GM19023 (cell line): ENCODE measurements around the gene PRDM11.

Experiments used
- ATAC-seq: cut with Tn5 transposase; IDR thresholded peaks from one replicate; pipeline ENCODE4 v1.9.1; 2021; ENCODE audit warnings: mild to moderate bottlenecking, moderate library complexity; ENCODE audit not compliant: unreplicated experiment

Gene PRDM11

DNA sequence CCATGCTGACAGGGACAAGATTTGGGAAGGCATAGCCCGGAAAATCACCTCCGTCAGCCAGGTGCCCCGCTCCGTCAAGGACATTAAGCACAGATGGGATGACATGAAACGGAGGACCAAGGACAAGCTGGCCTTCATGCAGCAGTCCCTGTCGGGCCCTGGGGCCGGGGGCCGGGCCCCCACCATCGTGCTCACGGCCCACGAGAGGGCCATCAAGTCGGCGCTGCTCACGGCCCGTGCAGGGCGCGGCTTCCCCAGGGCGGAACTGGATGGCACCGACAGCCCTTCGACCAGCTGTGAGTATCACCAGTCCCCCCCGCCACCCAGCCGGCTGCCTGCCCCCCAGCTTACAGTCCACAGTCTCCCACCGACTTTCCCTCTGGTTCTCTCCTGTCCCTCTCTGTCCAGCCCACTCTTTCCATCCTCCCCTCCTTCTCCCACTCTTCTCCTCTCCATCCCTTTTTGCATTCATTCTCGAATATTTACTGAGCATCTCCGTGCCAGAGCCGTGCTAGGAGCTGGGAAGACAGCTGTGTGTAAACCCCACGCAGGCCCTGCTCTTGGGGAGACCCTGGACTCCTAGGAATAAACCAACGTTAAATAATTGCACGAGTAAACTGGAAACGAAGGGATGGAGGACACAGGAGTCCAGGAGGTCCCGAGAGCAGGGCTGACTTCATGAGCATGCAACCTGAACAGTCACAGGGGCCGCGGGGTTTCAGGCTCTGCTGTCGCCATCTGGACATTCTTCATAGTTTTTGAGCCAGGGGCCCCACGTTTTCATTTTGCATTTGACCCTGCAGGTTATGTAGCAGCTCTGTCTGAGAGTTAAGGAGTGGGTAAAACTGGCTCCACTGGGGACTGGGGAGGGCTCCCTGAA, 62.8 kb downstream of the PRDM11 start:
- no peak for ATAC-seq

DNA sequence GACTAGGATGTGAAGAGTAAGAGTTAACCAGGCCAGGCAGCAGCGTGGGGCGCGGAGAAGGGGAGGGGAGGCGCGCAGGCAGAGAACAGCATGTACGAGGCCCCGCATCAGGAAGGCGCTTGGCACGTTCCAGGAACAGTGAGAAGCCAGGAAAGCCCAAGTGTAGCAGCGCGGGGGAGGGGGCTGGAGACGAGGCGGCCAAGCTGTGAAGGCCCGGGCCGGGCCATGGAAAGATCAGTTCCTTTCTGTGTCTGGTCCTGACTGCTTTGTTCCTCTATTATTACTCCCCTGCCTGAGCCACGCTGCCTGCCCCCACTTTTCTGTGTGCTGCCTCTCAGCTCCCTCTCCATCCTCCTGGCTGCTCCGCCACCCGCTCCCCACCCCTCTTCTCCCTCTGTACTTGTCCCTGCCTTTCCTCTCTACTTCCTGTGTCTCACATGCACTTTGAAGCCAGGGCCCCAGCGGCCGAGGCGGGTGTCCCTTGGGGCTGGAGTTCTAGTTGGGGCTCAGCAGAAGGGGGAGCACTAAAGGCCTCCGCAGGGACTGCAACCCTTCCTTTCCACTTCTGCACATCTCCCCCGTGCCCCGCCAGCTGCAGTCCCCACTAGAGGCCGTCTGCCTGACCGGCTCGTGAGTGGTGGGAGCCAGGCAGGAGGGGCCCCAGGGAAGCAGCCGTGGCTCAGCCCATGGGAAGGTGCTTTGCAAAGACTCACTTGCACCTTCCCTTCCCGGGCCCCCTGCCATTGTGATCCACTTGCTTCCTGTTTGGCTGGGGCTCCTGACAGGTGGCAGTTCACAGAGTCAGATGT, 63.7 kb downstream of the PRDM11 start:
- no peak for ATAC-seq

DNA sequence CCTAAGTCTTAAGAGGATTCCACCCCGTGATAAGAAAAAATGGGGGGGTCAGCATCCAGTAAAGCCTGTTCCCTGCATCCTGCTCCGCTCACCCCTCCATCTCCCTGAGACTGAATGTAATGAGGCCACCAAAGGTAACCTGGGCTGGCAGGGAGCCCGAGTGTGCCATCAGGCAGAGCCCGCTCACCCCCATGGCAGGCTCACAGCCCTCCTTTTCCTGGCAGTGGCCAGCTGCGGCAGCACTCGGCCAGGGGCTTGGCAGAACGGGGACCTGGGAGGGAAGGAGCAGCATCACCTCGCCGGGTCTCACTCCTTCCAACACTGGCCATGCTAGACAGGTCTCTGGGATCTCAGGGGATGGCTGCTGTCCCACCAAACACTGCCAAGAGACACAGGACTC, 64.4 kb downstream of the PRDM11 start:
- no peak for ATAC-seq

DNA sequence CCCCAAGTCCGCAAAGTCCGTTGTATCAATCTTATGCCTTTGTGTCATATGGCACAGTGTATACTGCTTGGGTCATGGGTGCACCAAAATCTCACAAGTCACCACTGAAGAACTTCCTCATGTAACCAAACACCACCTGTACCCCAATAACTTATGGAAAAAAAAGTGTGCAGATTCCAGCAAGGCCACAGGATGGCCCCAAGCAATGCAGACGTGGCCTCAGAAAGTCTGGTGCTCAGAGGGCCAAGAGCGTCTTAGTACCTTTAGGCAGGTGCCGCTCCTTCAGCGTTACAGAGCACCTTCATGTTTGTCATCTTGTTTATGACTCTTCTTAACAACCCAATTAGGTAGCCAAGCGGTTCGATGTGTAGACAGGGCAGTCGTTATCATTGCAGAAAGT, 65.3 kb downstream of the PRDM11 start:
- no peak for ATAC-seq

DNA sequence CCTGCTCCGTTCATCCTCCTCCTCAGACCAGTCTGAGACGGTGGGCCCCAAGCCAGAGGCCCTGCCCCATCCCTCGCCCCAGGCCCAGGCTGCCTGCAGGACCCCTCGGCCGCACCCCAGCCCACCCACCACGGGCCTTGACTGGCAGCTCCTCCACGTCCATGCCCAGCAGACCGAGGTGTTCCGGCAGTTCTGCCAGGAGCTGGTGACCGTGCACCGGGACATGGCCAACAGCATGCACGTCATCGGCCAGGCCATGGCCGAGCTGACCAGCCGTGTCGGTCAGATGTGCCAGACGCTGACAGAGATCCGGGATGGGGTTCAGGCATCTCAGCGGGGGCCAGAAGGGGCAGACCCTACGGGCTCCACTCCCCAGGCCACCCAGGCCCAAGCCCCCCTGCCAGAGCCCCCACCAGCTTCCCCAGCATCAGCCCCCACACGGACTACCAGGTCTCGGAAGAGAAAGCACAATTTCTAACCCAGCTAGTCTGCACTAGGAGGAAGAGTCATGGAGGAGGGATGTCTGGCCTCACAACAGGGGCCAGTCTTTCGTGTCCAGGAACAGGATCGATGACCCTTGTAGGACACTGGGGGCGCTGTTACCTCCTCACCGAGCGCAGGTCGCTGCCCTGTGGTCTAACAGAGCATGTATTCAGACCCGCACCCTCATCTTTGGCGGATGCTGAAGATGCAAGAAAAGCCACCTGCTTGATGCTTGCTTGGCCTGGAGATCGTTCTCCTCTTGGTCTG, 66.3 kb downstream of the PRDM11 start:
- no peak for ATAC-seq

DNA sequence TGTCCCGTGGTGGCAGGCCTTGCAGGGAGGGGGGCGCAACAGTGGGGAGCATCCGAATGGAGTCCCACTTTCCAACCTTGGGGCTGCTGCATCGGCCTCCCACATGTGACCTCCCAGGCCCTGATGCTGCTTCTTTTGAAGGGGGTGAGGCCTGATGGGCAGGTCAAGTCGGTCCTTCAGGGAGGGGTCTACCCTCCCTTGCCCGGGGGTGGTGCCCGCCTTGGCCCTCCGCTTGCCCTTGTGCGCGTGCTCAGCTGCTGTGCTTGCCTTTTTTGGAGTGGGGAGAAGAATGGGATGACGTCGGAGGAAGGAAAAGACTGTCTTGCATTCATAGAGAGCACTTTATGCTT, 66.9 kb downstream of the PRDM11 start:
- ATAC-seq = no peak

DNA sequence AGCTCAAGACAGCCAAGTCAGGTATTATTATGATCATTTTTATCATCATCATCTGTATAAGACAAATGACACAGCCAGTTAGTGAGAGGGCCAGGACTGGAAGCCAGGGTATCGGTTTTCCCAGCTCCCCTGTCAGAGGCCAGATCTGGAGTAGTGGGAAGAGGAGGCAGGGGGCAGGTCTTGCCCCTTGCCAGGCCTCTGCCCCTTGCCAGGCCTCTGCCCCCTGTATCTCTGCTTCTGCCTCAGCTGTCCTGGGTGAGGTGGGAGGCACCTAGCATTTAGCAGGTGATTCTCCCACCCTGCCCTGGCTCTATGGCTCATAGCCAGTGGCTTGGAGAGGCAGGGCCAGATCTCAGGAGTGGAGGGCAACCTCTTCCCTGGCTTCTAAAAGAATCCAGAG, 67.3 kb downstream of the PRDM11 start:
- no peak for ATAC-seq

DNA sequence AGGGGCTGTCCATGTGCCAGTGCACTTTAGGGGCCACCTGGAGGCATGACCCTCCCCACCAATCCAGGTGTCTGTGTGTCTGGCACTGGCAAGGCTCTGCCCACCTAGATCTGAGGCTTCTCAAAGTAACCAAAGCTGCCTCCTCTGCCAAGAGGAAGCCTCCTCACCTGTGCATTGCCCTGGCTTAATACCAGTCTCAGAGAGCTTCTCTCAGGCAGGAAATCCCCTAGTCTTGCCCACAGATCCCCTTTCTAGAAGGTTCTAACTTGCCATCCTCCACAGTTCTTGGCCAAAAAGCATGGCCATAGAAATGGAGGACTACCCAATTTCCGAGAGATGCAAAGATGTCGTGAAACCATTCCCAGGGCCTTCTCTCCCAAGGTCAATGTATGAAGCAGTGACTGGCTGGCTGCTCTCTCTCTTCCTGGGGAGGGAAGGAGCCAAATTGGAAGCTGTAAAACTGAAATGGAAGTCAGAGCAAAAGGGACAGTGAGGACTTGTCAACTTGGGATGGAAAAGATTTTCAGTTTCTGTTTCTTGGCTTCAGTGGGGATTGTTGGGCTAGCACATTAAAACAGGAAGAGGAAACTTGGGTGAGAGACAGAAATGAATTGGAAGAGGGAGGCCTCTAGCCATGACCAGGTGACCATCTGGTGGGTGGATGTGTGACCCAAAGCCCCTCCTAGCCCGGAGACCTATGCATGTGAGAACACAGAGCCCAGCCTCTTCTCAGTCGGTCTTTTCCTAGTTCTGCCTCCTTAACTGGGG, 68.8 kb downstream of the PRDM11 start:
- no peak for ATAC-seq

DNA sequence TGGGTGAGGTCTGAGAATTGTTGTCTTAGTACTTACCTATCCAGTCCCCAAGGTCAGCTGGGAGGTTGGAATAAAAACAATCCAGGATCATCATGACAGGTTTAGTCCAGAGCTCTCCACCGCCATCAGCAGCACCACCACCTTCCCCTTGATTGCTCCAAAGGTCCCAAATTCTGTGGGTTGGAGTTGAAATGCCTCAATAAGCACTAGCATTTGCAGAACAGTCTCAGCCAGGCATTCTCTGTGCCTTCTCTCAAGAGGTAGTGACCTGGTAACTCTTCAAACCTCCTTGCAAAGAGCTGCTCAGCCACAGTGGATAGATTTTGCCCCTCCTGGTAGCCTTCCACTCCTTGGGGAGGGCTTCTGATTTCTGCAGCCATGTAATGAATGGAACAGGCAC, 69.6 kb downstream of the PRDM11 start:
- no peak for ATAC-seq

DNA sequence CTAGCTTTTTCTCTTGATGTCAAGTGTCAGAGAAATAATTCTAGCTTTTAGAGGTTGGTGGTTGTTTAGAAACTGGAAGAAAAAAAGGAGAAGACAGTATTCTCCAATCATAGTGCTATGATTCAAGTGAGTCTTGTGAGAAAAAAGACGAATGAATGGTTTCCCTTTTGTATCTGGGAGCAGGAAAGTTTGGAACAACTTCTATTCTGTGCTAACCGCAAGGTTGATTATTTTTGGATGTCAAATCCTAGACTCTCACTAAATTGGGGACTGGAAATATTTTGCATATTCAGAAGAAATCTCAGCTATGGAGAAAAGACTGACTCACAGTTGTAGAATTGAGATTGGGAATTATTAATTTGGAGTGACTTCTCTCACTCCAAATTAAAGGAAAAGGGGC, 70.5 kb downstream of the PRDM11 start:
- ATAC-seq = no peak

DNA sequence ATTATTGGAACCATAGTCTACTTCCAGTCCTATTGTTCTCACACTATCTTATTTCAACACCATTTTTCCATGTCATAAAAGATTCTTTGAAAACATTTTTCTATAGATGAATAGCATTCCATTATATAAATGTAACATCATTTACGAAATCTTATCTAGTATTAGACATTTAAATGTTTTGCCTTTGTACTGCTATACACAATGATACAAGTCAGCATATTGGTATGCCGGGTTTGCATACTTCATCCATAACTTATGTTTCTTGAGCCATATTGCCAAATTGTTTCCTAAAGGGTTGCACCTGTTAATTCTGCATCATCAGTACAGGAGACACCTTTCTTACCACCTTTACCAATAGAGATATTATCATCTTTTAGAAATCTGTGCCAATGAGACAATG, 71.6 kb downstream of the PRDM11 start:
- ATAC-seq = no peak

DNA sequence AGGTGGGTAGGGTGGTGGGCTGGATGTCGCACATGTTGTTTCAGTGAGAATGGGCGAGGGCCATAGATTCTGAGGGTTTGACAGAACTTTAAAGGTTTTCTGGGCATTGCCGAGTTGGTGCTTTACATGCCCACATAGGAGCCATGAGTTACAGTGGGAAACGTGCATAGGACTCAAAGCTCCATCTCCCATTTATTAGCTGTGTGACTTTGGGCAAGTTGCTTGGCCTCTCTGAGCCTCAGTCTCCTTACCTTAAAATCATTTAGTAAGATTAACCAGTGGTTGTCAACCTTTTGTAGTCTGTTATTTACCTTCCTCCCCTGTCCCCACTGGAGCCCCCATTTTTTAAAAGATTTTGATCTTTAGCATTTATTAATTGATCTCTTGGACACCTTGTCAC, 72.3 kb downstream of the PRDM11 start:
- ATAC-seq = no peak

DNA sequence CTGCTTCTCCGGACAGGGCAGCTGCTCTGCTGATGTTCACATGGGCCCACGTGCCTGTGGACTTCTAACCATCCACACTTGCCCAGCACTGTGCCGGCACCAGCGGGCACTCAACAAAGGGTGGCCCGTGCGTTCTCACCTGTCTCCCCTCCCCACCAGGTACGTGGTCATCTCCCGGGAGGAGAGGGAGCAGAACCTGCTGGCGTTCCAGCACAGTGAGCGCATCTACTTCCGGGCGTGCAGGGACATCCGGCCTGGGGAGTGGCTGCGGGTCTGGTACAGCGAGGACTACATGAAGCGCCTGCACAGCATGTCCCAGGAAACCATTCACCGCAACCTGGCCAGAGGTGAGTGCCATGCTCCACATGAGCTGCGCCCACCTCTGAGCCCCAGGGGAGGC, 73.0 kb downstream of the PRDM11 start:
- no peak for ATAC-seq

DNA sequence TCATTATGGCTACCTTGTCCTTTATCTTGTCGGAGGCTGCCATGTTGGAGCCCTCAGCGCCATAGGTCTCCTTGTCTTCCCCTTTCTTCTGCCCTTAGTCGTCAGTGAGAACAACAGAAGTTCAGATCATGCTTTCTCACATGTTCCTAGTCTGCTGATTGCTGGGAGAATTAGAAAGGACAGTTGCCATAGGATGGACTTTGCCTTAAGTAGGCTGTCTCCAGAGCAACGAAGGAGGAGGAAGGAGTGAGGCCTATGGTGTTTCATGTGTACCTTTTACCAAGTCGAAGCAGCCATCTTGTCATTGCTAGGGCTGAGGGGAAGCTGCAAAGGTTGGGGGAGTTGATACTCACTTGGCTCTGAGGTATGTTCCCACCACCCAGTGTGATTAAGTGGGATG, 77.1 kb downstream of the PRDM11 start:
- no peak for ATAC-seq

DNA sequence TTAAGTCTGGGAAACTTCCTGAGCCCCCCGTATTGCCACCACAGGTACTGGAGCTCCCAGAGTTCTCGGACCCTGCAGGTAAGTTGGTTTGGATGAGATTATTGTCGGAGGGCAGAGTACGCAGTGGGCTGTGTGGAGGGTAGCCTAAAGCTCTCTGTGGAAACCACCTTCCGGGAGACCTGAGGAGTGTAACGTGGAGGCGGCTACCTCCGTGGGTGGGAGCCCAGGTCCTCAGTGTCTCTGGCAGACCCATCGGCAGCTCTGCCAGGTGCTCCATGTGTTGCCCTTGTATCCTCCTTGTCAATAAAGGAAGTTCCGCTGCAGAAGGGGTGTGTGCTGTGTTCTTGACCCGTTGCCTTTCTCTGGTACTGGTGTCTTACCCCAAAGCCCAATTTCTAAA, 78.3 kb downstream of the PRDM11 start:
- no peak for ATAC-seq

DNA sequence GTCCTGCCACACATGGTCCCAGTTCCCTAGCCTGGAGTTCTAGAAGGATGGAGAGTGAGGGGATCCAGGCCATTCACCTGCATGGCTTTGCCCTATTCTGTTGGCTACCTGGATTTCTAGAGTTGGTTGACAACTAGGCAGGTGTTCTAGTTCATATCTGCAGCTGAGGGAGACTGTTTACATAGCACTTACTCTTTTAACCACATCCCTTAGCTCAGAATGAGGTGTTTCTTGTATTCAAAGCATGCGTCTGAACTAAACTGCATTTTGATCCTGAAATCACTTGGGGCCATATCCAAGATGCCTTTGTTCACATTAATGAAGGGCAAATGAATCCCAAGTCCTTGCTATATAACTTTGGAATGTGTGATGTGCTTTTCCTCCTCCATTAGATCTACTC, 78.8 kb downstream of the PRDM11 start:
- no peak for ATAC-seq

DNA sequence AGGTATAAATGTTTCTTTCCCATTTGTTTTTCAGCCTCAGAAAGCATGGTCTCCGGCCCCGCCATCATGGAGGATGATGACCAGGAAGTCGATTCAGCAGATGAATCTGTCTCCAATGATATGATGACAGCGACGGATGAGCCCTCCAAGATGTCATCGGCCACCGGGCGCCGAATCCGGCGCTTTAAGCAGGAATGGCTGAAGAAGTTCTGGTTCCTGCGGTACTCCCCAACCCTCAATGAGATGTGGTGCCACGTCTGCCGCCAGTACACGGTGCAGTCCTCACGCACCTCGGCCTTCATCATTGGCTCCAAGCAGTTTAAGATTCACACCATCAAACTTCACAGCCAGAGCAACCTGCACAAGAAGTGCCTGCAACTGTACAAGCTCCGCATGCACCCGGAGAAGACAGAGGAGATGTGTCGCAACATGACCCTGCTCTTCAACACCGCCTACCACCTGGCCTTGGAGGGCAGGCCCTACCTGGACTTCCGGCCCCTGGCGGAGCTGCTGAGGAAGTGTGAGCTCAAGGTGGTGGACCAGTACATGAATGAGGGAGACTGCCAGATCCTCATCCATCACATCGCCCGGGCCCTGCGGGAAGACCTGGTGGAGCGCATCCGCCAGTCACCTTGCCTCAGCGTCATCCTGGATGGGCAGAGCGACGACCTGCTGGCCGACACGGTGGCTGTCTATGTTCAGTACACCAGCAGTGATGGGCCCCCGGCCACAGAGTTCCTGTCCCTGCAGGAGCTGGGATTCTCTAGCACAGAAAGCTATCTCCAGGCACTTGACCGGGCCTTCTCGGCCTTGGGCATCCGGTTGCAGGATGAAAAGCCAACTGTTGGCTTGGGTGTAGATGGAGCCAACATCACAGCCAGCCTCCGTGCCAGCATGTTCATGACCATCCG, 79.8 kb downstream of the PRDM11 start:
- no peak for ATAC-seq

DNA sequence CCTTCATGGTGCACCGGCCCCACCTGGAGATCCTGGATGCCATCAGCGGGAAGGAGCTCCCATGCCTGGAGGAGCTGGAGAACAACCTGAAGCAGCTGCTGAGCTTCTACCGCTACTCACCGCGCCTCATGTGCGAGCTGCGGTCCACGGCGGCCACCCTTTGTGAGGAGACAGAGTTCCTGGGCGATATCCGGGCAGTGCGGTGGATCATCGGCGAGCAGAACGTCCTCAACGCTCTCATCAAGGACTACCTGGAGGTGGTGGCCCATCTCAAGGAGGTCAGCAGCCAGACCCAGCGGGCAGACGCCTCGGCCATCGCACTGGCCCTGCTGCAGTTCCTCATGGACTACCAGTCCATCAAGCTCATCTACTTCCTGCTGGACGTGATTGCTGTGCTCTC, 80.5 kb downstream of the PRDM11 start:
- no peak for ATAC-seq

DNA sequence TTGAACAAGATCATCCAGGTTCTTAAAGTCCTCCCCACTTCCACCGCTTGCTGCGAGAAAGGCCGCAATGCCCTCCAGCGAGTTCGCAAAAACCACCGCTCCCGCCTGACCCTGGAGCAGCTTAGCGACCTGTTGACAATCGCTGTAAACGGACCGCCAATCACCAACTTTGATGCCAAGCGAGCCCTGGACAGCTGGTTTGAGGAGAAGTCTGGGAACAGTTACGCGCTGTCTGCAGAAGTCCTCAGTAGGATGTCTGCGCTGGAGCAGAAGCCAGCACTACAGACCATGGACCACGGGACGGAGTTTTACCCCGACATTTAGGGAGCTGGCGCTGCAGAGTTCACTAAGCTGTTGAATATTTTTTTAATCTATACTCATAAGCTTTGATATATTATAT, 81.4 kb downstream of the PRDM11 start:
- no peak for ATAC-seq
